ENCODE results near the gene ANKLE2.

DNA sequence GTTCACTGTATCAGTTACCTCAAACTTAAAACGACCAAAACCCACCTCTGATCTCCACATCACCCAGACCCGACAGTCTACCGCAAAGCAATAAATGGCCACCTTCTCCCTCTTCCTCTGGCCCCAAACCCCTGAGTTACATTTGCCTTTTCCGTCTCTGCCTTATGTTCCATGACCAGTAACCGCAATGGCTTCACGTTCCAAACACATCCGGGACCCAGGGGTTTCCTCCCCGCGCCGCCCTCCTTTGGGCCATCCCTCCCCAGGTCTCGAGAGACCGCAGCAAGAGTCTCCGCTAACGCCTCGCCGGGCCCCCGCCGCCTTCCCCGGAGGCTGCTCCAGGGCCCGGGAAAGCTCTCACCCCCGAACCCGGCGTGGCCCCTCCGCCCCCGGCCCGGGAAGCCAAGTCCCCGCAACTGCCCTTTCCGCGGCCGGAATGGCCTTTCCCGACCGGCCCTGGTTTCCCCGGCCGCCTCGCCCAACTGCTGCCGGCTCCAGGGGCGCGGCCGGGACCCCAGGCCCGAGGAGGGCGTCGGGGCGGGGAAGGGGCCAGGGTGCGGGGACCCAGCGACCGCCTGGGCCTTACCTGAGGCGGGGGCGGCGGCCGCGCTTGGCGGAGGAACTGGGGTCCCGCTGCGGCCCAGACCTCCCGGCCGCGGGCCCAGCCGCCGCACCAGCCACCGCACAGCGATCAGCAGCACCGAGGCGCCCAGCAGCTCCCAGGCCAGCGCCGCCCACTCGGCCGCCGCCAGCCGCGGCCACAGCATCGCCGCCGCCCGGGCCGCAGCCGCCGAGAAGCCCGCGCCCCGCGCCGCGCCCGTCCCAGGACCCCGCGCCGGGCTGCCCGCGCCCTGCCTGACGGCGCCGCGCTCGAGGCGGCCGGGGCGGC lies at the start of gene ANKLE2:
- TF ChIP-seq, protein P1, sequence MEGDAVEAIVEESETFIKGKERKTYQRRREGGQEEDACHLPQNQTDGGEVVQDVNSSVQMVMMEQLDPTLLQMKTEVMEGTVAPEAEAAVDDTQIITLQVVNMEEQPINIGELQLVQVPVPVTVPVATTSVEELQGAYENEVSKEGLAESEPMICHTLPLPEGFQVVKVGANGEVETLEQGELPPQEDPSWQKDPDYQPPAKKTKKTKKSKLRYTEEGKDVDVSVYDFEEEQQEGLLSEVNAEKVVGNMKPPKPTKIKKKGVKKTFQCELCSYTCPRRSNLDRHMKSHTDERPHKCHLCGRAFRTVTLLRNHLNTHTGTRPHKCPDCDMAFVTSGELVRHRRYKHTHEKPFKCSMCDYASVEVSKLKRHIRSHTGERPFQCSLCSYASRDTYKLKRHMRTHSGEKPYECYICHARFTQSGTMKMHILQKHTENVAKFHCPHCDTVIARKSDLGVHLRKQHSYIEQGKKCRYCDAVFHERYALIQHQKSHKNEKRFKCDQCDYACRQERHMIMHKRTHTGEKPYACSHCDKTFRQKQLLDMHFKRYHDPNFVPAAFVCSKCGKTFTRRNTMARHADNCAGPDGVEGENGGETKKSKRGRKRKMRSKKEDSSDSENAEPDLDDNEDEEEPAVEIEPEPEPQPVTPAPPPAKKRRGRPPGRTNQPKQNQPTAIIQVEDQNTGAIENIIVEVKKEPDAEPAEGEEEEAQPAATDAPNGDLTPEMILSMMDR (IDR thresholded peaks at IDR 0.05) = no peak
- TF ChIP-seq FOSL2 (IDR thresholded peaks at IDR 0.05) (no peak), FOSL2 (CRISPR knock-in tag; IDR thresholded peaks at IDR 0.05) (no peak), JUN (IDR thresholded peaks at IDR 0.05) (peak in 1 of 2 experiments; percentile 73; a peak in 1 of 5 replicates)

Data from A549 (cell line).